ENCODE results near the gene DSCAML1.

- TF ChIP-seq CTCF (IDR thresholded peaks at IDR 0.05) (no peak), POLR2A (IDR thresholded peaks at IDR 0.05) (no peak), POLR2AphosphoS5 (IDR thresholded peaks at IDR 0.05) (no peak)
These were observed 71.8 kb downstream of the DSCAML1 start for GRCh38 chr11:117725048-117725734.

All from upper lobe of left lung (tissue), 4 donors.